IPS-15b (cell line): Measurements from ENCODE around the gene HOMER3.
"Not testable (repeated sequence)": the region's sequence is repeated elsewhere in the genome, so short reads cannot be mapped to it uniquely, and the experiment has no call there.

Experiments used
- H3K27me3 ChIP-seq: one replicate; pipeline ENCODE4 v1.6.1; 2013; ENCODE audit warnings: low read length; ENCODE audit not compliant: control insufficient read depth, insufficient read depth
- H3K36me3 ChIP-seq: one replicate; pipeline ENCODE4 v1.6.1; 2013; ENCODE audit warnings: low read length; ENCODE audit not compliant: control insufficient read depth, insufficient read depth
- H3K4me1 ChIP-seq: one replicate; pipeline ENCODE4 v1.6.1; 2013; ENCODE audit warnings: mild to moderate bottlenecking, low read length; ENCODE audit not compliant: control insufficient read depth, insufficient read depth
- H3K4me3 ChIP-seq: one replicate; pipeline ENCODE4 v1.5.1; 2013; ENCODE audit warnings: low read depth, low read length
- H3K9ac ChIP-seq: one replicate; pipeline ENCODE4 v1.6.1; 2013; ENCODE audit warnings: low read depth, mild to moderate bottlenecking, low read length
- H3K9me3 ChIP-seq: one replicate; pipeline ENCODE4 v1.6.1; 2013; ENCODE audit warnings: mild to moderate bottlenecking, low read length; ENCODE audit not compliant: control insufficient read depth, insufficient read depth

Gene HOMER3

GRCh38 chr19:18919086-18919899, 21.7 kb downstream of the HOMER3 start, which contains the start of the genes COPE and DDX49:
TSS of gene COPE (minus strand) at chr19:18919387. CDS start at chr19:18919348, 39 bp downstream.
TSS of gene DDX49 (plus strand) at chr19:18919715. CDS start at chr19:18919742, 27 bp downstream.
- H3K36me3 ChIP-seq = peaks cover 20% of the 10 kb centered on the region
- peaks cover 3% of the 10 kb centered on the region for H3K4me1 ChIP-seq
- H3K27me3 ChIP-seq = no peaks in the 10 kb centered on the region
- peak within 1 kb of the TSS; percentile 92 for H3K9ac ChIP-seq
- no peaks in the 10 kb centered on the region for H3K9me3 ChIP-seq
- peak within 1 kb of the TSS; percentile 88 for H3K4me3 ChIP-seq

GRCh38 chr19:18917593-18917992, 23.4 kb downstream of the HOMER3 start:
- H3K4me3 ChIP-seq, H3K9ac ChIP-seq: not testable (repeated sequence)
- peaks cover 19% of the 10 kb centered on the region for H3K36me3 ChIP-seq

GRCh38 chr19:18915639-18916038, 25.4 kb downstream of the HOMER3 start:
- Histone ChIP-seq H3K9ac (no peak overlapping the region), H3K27me3 (no peaks in the 10 kb centered on the region), H3K4me1 (peaks cover 3% of the 10 kb centered on the region), H3K36me3 (peaks cover 14% of the 10 kb centered on the region), H3K9me3 (no peaks in the 10 kb centered on the region), H3K4me3 (no peak overlapping the region)

More at GRCh38 chr19:18917593-18917992, 23.4 kb downstream of the HOMER3 start:
- H3K4me1 ChIP-seq, H3K9me3 ChIP-seq, H3K27me3 ChIP-seq: not testable (repeated sequence)

GRCh38 chr19:18913466-18913865, 27.6 kb downstream of the HOMER3 start:
- Histone ChIP-seq H3K9me3 (no peaks in the 10 kb centered on the region), H3K9ac (no peak overlapping the region), H3K4me3 (no peak overlapping the region), H3K27me3 (no peaks in the 10 kb centered on the region), H3K4me1 (no peaks in the 10 kb centered on the region), H3K36me3 (peaks cover 24% of the 10 kb centered on the region)

GRCh38 chr19:18912933-18913332, 28.1 kb downstream of the HOMER3 start:
- Histone ChIP-seq H3K9ac (no peak overlapping the region), H3K4me1 (no peaks in the 10 kb centered on the region), H3K9me3 (no peaks in the 10 kb centered on the region), H3K27me3 (no peaks in the 10 kb centered on the region), H3K4me3 (no peak overlapping the region), H3K36me3 (peaks cover 24% of the 10 kb centered on the region)

GRCh38 chr19:18910801-18911436, 30.1 kb downstream of the HOMER3 start:
- Histone ChIP-seq H3K27me3 (no peaks in the 10 kb centered on the region), H3K36me3 (peaks cover 41% of the 10 kb centered on the region), H3K9ac (no peak overlapping the region)

GRCh38 chr19:18910010-18910409, 31.0 kb downstream of the HOMER3 start:
- H3K36me3 ChIP-seq = peaks cover 37% of the 10 kb centered on the region
- no peaks in the 10 kb centered on the region for H3K4me1 ChIP-seq
- no peak overlapping the region for H3K9ac ChIP-seq
- H3K9me3 ChIP-seq = no peaks in the 10 kb centered on the region
- no peaks in the 10 kb centered on the region for H3K27me3 ChIP-seq
- no peak overlapping the region for H3K4me3 ChIP-seq

More at GRCh38 chr19:18910801-18911436, 30.1 kb downstream of the HOMER3 start:
- H3K9me3 ChIP-seq = no peaks in the 10 kb centered on the region
- H3K4me3 ChIP-seq = no peak overlapping the region
- H3K4me1 ChIP-seq = no peaks in the 10 kb centered on the region

GRCh38 chr19:18908917-18909619, 31.9 kb downstream of the HOMER3 start:
- H3K4me3 ChIP-seq = no peak overlapping the region
- H3K36me3 ChIP-seq = peaks cover 40% of the 10 kb centered on the region
- H3K9ac ChIP-seq = no peak overlapping the region
- H3K4me1 ChIP-seq = no peaks in the 10 kb centered on the region
- no peaks in the 10 kb centered on the region for H3K9me3 ChIP-seq
- no peaks in the 10 kb centered on the region for H3K27me3 ChIP-seq

- H3K36me3 ChIP-seq = peaks cover 41% of the 10 kb centered on the region
- no peak overlapping the region for H3K4me3 ChIP-seq
- no peaks in the 10 kb centered on the region for H3K9me3 ChIP-seq
- no peaks in the 10 kb centered on the region for H3K4me1 ChIP-seq
- H3K27me3 ChIP-seq = no peaks in the 10 kb centered on the region
- H3K9ac ChIP-seq = no peak overlapping the region
Observed at GRCh38 chr19:18906605-18907519, 34.2 kb downstream of the HOMER3 start.

- Histone ChIP-seq H3K9ac (no peak overlapping the region), H3K4me3 (no peak overlapping the region), H3K4me1 (no peaks in the 10 kb centered on the region), H3K9me3 (no peaks in the 10 kb centered on the region), H3K36me3 (peaks cover 42% of the 10 kb centered on the region), H3K27me3 (no peaks in the 10 kb centered on the region)
Observed at GRCh38 chr19:18905513-18906236, 35.3 kb downstream of the HOMER3 start.
